WTC11 (cell line): ENCODE data around the gene PEX6. TPM values are rescaled to one million over a fixed set of nuclear protein-coding genes. Genes with fewer than 3 reads are reported as not detected.

Experiments used
- ATAC-seq: fragments of 200-7000 bp; cut with Tn5 transposase; 2 replicates; pipeline ENCODE4 v1.10.0; 2021; ENCODE audit warnings: mild to moderate bottlenecking, moderate library complexity
- CTCF ChIA-PET: fragments of 300-600 bp; sonication (Branson Sonifier 250); formaldehyde crosslinking; loops from one replicate; lab custom pipeline; 2021; ENCODE audit warnings: antibody characterized with exemption; lab: Charles Lee
- POLR2A ChIA-PET: fragments of 350-600 bp; sonication (Branson Sonifier 250); formaldehyde crosslinking; loops from one replicate; lab custom pipeline; 2021; ENCODE audit warnings: antibody characterized with exemption; lab: Charles Lee
- DNase-seq: peaks from one replicate; pipeline ENCODE4 v3.0.0; 2021; ENCODE audit warnings: low spot score
- H3K27ac Mint-ChIP-seq: 2 replicates; pipeline ENCODE4 v1.8.0; 2021; ENCODE audit warnings: mixed read lengths
- H3K27me3 Mint-ChIP-seq: 2 replicates; pipeline ENCODE4 v1.8.0; 2021; ENCODE audit warnings: low read depth, mild to moderate bottlenecking, moderate library complexity, mixed read lengths
- H3K36me3 Mint-ChIP-seq: 2 replicates; pipeline ENCODE4 v1.8.0; 2021; ENCODE audit warnings: mixed read lengths
- H3K4me1 Mint-ChIP-seq: 2 replicates; pipeline ENCODE4 v1.8.0; 2022; ENCODE audit warnings: mixed read lengths
- H3K4me3 Mint-ChIP-seq: 2 replicates; pipeline ENCODE4 v1.8.0; 2021; ENCODE audit warnings: mild to moderate bottlenecking, moderate library complexity, mixed read lengths
- H3K9me3 Mint-ChIP-seq: 2 replicates; pipeline ENCODE4 v1.8.0; 2021; ENCODE audit warnings: mixed read lengths
- FOXK1 ChIP-seq: sonication (generic); formaldehyde crosslinking; IDR thresholded peaks from 2 replicates; pipeline ENCODE4 v1.8.0; 2022; ENCODE audit warnings: mild to moderate bottlenecking, moderate library complexity, missing genetic modification reagents
- FOXP1 ChIP-seq: sonication (generic); formaldehyde crosslinking; IDR thresholded peaks from 2 replicates; pipeline ENCODE4 v1.8.0; 2022; ENCODE audit warnings: missing genetic modification reagents, mild to moderate bottlenecking, moderate library complexity, borderline replicate concordance
- GABPB1 ChIP-seq: sonication (generic); formaldehyde crosslinking; IDR thresholded peaks from 2 replicates; pipeline ENCODE4 v1.8.1; 2023; ENCODE audit warnings: mild to moderate bottlenecking, missing genetic modification reagents
- GRHL2 ChIP-seq: fragments of 250-450 bp; sonication (Bioruptor Pico); IDR thresholded peaks from 2 replicates; pipeline ENCODE4 v1.8.0; 2022; ENCODE audit warnings: mild to moderate bottlenecking, moderate library complexity; ENCODE audit not compliant: insufficient replicate concordance, severe bottlenecking
- IRF2 ChIP-seq: sonication (generic); formaldehyde crosslinking; IDR thresholded peaks from 2 replicates; pipeline ENCODE4 v1.8.0; 2022; ENCODE audit warnings: low read depth, missing genetic modification reagents, borderline replicate concordance
- NFE2L1 ChIP-seq: sonication (generic); formaldehyde crosslinking; IDR thresholded peaks from 2 replicates; pipeline ENCODE4 v1.8.1; 2023; ENCODE audit warnings: missing genetic modification reagents
- RELA ChIP-seq: sonication (generic); formaldehyde crosslinking; IDR thresholded peaks from 2 replicates; pipeline ENCODE4 v1.8.1; 2022; ENCODE audit warnings: missing genetic modification reagents, mild to moderate bottlenecking, borderline replicate concordance
- TCF7 ChIP-seq: sonication (generic); formaldehyde crosslinking; IDR thresholded peaks from 2 replicates; pipeline ENCODE4 v1.8.0; 2022; ENCODE audit warnings: mild to moderate bottlenecking, low read depth, missing genetic modification reagents, moderate library complexity
- TP53 ChIP-seq: sonication (generic); formaldehyde crosslinking; IDR thresholded peaks from 2 replicates; pipeline ENCODE4 v1.8.1; 2023; ENCODE audit warnings: mild to moderate bottlenecking, missing genetic modification reagents
- ZBTB21 ChIP-seq: sonication (generic); formaldehyde crosslinking; IDR thresholded peaks from 2 replicates; pipeline ENCODE4 v1.8.1; 2023; ENCODE audit warnings: mild to moderate bottlenecking, missing genetic modification reagents, borderline replicate concordance
- ZNF219 ChIP-seq: sonication (generic); formaldehyde crosslinking; IDR thresholded peaks from 2 replicates; pipeline ENCODE4 v1.8.0; 2023; ENCODE audit warnings: missing genetic modification reagents, mild to moderate bottlenecking, borderline replicate concordance
- ZNF263 ChIP-seq: sonication (generic); formaldehyde crosslinking; IDR thresholded peaks from 2 replicates; pipeline ENCODE4 v1.8.1; 2022; ENCODE audit warnings: low read depth, mild to moderate bottlenecking, moderate library complexity, missing genetic modification reagents
- total RNA-seq: library from RNA; stranded (reverse); gene quantifications from 3 replicates; pipeline ENCODE4 v1.2.3, GENCODE V29; 2021
- TF ChIP-seq, protein P1 (sequence below): sonication (generic); formaldehyde crosslinking; IDR thresholded peaks from 2 replicates; pipeline ENCODE4 v1.8.1; 2022; ENCODE audit warnings: low read depth, mild to moderate bottlenecking, moderate library complexity, missing genetic modification reagents, borderline replicate concordance
- TF ChIP-seq, protein P2 (sequence below): sonication (generic); formaldehyde crosslinking; IDR thresholded peaks from 2 replicates; pipeline ENCODE4 v1.8.0; 2022; ENCODE audit warnings: mild to moderate bottlenecking, missing genetic modification reagents
- TF ChIP-seq, protein P3 (sequence below): sonication (generic); formaldehyde crosslinking; IDR thresholded peaks from 2 replicates; pipeline ENCODE4 v1.8.1; 2022; ENCODE audit warnings: mild to moderate bottlenecking, moderate library complexity, missing genetic modification reagents
- TF ChIP-seq, protein P4 (sequence below): sonication (generic); formaldehyde crosslinking; IDR thresholded peaks from 2 replicates; pipeline ENCODE4 v1.8.0; 2023; ENCODE audit warnings: missing genetic modification reagents
- TF ChIP-seq, protein P5 (sequence below): sonication (generic); formaldehyde crosslinking; IDR thresholded peaks from 2 replicates; pipeline ENCODE4 v1.8.1; 2023; ENCODE audit warnings: mild to moderate bottlenecking, moderate library complexity, missing genetic modification reagents

Gene PEX6
- total RNA-seq, 1 experiment from 2014 or later: 8.2 TPM

DNA sequence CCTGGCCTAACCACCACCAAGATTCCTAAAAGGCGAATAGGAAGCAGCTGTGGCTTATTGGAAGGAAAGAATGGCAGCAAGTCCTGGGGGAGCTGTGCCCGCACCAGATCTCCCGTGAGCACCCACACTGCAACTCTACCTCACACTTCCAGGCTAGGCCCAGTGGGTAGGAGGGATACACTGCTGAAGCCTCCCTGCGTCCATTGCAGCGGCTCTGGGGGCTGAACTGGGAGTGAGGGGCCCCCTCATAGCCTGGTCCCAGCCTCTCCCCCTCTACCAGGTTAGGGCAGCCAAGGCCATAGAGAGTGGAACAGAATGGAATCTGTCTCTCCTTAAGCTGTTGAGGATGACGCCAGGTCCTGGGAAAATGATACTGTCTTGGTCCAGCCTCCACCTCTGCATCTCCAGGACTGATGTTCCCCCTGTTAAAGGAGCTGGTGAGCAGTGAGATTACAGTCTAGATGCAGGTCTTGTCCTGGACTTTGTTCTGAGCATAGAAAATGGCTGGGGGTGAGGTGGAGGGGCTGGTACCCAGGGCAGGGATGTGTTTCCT lies 38.4 kb downstream of the PEX6 start (continued):
- TF ChIP-seq NFE2L1 (CRISPR knock-in tag) (no peak), TP53 (CRISPR knock-in tag) (no peak), ZBTB21 (CRISPR knock-in tag) (no peak), RELA (CRISPR knock-in tag) (no peak), FOXK1 (no peak)
- TF ChIP-seq, protein P1, sequence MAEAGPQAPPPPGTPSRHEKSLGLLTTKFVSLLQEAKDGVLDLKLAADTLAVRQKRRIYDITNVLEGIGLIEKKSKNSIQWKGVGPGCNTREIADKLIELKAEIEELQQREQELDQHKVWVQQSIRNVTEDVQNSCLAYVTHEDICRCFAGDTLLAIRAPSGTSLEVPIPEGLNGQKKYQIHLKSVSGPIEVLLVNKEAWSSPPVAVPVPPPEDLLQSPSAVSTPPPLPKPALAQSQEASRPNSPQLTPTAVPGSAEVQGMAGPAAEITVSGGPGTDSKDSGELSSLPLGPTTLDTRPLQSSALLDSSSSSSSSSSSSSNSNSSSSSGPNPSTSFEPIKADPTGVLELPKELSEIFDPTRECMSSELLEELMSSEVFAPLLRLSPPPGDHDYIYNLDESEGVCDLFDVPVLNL (CRISPR knock-in tag): no peak

DNA sequence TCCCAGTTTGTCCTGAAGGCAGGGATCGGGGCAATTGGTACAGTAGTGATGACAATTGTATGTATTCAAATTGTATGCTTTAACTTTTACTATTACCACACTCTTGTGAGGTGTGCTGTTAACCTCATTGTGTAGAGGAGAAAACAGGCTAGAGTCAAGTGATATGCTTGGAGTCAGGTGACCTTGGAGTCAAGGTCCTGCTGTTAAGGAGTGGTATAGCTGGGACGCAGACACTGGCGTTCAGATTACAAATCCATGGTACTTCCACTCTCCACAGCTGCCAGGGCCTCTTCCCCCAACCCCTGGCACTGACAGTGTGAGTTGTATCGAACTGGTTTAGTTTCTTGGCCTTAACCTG lies 39.2 kb downstream of the PEX6 start:
- peaks cover 42% of the 10 kb centered on the region for H3K36me3 Mint-ChIP-seq
- POLR2A ChIA-PET: interaction anchor here (2.2 kb wide), 1 partner anchor 10 kb away, joined by 9 read pairs; the partner anchor contains the start of gene CNPY3
- H3K4me1 Mint-ChIP-seq: peaks cover 13% of the 10 kb centered on the region
- CTCF ChIA-PET: no interaction called here
- H3K4me3 Mint-ChIP-seq: no peak overlapping the region
- H3K9me3 Mint-ChIP-seq: no peaks in the 10 kb centered on the region
- DNase-seq (no peak), ATAC-seq (no peak)
- TF ChIP-seq ZNF219 (CRISPR knock-in tag) (no peak), NFE2L1 (CRISPR knock-in tag) (no peak), TP53 (CRISPR knock-in tag) (no peak), FOXP1 (CRISPR knock-in tag) (no peak), IRF2 (CRISPR knock-in tag) (no peak), ZBTB21 (CRISPR knock-in tag) (no peak), TCF7 (CRISPR knock-in tag) (no peak), GRHL2 (CRISPR knock-in tag) (no peak)
- TF ChIP-seq, protein P2, sequence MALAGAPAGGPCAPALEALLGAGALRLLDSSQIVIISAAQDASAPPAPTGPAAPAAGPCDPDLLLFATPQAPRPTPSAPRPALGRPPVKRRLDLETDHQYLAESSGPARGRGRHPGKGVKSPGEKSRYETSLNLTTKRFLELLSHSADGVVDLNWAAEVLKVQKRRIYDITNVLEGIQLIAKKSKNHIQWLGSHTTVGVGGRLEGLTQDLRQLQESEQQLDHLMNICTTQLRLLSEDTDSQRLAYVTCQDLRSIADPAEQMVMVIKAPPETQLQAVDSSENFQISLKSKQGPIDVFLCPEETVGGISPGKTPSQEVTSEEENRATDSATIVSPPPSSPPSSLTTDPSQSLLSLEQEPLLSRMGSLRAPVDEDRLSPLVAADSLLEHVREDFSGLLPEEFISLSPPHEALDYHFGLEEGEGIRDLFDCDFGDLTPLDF (CRISPR knock-in tag): no peak
- TF ChIP-seq, protein P3, sequence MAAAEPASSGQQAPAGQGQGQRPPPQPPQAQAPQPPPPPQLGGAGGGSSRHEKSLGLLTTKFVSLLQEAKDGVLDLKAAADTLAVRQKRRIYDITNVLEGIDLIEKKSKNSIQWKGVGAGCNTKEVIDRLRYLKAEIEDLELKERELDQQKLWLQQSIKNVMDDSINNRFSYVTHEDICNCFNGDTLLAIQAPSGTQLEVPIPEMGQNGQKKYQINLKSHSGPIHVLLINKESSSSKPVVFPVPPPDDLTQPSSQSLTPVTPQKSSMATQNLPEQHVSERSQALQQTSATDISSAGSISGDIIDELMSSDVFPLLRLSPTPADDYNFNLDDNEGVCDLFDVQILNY: no peak
- TF ChIP-seq, protein P4, sequence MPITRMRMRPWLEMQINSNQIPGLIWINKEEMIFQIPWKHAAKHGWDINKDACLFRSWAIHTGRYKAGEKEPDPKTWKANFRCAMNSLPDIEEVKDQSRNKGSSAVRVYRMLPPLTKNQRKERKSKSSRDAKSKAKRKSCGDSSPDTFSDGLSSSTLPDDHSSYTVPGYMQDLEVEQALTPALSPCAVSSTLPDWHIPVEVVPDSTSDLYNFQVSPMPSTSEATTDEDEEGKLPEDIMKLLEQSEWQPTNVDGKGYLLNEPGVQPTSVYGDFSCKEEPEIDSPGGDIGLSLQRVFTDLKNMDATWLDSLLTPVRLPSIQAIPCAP (CRISPR knock-in tag): no peak
- TF ChIP-seq, protein P5, sequence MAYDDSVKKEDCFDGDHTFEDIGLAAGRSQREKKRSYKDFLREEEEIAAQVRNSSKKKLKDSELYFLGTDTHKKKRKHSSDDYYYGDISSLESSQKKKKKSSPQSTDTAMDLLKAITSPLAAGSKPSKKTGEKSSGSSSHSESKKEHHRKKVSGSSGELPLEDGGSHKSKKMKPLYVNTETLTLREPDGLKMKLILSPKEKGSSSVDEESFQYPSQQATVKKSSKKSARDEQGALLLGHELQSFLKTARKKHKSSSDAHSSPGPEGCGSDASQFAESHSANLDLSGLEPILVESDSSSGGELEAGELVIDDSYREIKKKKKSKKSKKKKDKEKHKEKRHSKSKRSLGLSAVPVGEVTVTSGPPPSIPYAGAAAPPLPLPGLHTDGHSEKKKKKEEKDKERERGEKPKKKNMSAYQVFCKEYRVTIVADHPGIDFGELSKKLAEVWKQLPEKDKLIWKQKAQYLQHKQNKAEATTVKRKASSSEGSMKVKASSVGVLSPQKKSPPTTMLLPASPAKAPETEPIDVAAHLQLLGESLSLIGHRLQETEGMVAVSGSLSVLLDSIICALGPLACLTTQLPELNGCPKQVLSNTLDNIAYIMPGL (CRISPR knock-in tag): no peak
- H3K27me3 Mint-ChIP-seq: peaks cover 2% of the 10 kb centered on the region; the same call in 1 of the 2 replicates
- peak overlapping the region; percentile 94; the same call in 1 of the 2 replicates for H3K27ac Mint-ChIP-seq

DNA sequence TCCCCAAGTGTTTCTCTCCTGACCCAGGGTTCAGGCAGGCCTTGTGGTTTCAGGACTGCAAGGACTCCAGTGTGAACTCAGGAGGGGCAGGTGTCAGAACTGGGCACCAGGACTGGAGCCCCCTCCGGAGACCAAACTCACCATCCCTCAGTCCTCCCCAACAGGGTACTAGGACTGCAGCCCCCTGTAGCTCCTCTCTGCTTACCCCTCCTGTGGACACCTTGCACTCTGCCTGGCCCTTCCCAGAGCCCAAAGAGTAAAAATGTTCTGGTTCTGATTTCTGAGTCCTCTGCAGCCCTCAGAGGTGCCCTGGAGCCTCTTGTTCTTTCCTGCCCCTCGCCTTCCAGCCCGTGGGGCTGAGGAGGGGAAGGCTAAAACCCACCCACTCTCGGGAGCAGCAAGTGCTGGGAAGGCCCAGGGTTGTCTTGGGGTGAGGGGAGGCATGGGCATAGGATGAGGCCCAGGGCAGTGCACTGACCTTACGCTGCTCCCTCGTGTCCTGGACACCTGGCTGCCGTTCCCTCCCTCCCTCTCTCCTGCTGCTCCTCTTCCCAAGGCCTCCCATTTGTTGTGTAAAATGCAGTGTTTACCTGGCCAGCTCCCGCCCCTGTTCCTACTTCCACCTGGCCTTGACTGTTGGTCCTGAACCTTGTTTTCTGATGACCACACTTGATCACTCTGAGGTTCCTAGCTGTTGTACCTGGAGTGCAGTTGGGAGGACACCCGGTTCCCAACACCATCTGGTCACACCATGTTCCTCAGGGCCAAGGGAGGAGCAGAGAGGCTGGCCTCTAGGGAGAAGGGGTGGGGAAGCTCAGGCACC lies 39.8 kb downstream of the PEX6 start:
- no peak overlapping the region; the same call in 1 of the 2 replicates for H3K4me3 Mint-ChIP-seq
- peaks cover 13% of the 10 kb centered on the region for H3K4me1 Mint-ChIP-seq
- CTCF ChIA-PET: no interaction called here
- H3K27me3 Mint-ChIP-seq: peaks cover 2% of the 10 kb centered on the region; the same call in 1 of the 2 replicates
- H3K27ac Mint-ChIP-seq: peak overlapping the region; percentile 94
- peaks cover 48% of the 10 kb centered on the region for H3K36me3 Mint-ChIP-seq
- ATAC-seq (peak; percentile 50), DNase-seq (peak; percentile 29)
- TF ChIP-seq GABPB1 (CRISPR knock-in tag): peak; percentile 67; the same call in 1 of the 2 replicates
- TF ChIP-seq ZNF263 (CRISPR knock-in tag): no peak
- POLR2A ChIA-PET: interaction anchor here (2.2 kb wide), 1 partner anchor 9 kb away, joined by 9 read pairs; the partner anchor contains the start of gene CNPY3
- H3K9me3 Mint-ChIP-seq: no peaks in the 10 kb centered on the region
